ENCODE measurements around the gene PPP1R14C. TPM values are rescaled to one million over a fixed set of nuclear protein-coding genes. Genes with fewer than 3 reads are reported as not detected.

The PPP1R14C gene
- total and polyA plus RNA-seq, 8 donors = 0.09 to 7.3 (median 0.74) TPM

DNA sequence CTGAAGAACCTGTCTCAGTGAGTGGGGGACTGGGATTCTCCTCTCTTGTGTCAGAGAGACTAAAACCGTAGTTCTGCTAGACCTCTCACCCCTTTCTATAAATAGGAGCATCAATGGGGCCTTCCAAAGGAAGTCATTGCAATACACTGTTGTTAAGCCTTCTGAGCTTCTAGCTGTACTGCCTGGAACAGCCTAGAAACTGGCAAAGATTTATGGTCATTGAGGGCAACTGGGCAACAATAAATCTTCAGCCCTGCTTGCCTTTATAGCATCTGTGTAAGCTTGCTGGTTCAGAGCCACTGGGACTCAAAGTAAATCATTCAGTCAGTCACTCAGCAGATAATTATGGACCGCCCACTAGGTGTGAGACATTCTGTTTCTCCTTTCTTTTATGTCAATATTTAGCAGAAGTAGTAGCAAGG lies 53.2 kb downstream of the PPP1R14C start:
- no peaks in the 10 kb centered on the region for H3K36me3 ChIP-seq
- no peak overlapping the region for H3K4me3 ChIP-seq
- no peak for DNase-seq
- FAIRE-seq = no peak
- WGBS, 2 donors = 69 to 80% methylated on average over 2 of the region's 2 CpGs
- TF ChIP-seq, protein P1, sequence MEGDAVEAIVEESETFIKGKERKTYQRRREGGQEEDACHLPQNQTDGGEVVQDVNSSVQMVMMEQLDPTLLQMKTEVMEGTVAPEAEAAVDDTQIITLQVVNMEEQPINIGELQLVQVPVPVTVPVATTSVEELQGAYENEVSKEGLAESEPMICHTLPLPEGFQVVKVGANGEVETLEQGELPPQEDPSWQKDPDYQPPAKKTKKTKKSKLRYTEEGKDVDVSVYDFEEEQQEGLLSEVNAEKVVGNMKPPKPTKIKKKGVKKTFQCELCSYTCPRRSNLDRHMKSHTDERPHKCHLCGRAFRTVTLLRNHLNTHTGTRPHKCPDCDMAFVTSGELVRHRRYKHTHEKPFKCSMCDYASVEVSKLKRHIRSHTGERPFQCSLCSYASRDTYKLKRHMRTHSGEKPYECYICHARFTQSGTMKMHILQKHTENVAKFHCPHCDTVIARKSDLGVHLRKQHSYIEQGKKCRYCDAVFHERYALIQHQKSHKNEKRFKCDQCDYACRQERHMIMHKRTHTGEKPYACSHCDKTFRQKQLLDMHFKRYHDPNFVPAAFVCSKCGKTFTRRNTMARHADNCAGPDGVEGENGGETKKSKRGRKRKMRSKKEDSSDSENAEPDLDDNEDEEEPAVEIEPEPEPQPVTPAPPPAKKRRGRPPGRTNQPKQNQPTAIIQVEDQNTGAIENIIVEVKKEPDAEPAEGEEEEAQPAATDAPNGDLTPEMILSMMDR (IDR thresholded peaks at IDR 0.05) = no peak
- no peaks in the 10 kb centered on the region for H3K9me3 ChIP-seq
- no peak for ATAC-seq
- intact Hi-C loops (cut with DNase I) = no loop called here
- no peak overlapping the region for H3K27ac ChIP-seq
- no peaks in the 10 kb centered on the region for H3K27me3 ChIP-seq
- H3K4me1 ChIP-seq = no peaks in the 10 kb centered on the region

DNA sequence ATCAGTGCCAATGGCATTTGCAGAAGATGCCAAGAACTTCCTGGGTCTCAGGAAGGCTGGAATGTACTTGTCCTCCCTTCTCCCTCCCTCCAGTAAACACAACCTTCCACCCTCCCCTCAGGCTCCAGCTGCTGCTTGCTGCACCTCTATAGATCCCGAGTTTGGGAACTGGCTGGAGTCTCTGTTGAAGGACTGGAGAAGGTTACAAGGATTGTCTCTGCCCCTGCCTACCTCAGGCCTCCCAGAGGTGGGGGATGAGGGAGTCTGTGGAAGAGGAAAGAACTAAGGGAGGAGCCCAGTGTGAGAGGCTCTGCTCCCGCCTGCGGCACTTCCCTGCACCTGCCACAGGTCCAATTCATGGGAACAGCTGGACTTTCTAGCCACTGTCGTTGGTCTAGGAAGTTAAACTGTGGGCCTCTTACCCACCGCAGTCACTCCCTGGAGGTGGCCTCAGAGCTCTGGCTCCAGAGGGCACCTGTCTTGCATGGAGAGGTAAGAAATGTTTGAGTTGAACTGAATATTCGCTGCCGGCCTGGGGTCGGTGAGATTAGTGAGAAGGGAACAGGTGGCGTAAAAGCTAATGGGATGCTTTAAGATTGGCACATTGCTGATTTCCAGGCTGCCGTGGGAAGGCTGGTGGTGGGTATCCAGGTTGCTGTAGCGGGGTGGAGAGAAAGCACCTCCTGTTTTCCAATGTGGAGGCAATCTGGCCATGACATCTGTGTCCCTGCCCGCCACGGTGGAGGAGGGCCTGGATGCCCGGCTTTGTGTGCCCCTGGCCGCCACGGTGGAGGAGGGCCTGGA lies 54.3 kb downstream of the PPP1R14C start:
- DNase-seq = no peak
- Histone ChIP-seq H3K27ac (no peak overlapping the region), H3K9me3 (no peaks in the 10 kb centered on the region), H3K4me1 (no peaks in the 10 kb centered on the region), H3K4me3 (no peak overlapping the region), H3K36me3 (no peaks in the 10 kb centered on the region), H3K27me3 (no peaks in the 10 kb centered on the region)
- intact Hi-C loops (cut with DNase I) = no loop called here
- WGBS, 2 donors = 87 to 88% methylated on average over 16 of the region's 16 CpGs
- peak in 3 of 4 donors; percentile 22 to 47 (median 43) for ATAC-seq
- TF ChIP-seq, protein P1 (IDR thresholded peaks at IDR 0.05) = no peak
- FAIRE-seq = no peak

DNA sequence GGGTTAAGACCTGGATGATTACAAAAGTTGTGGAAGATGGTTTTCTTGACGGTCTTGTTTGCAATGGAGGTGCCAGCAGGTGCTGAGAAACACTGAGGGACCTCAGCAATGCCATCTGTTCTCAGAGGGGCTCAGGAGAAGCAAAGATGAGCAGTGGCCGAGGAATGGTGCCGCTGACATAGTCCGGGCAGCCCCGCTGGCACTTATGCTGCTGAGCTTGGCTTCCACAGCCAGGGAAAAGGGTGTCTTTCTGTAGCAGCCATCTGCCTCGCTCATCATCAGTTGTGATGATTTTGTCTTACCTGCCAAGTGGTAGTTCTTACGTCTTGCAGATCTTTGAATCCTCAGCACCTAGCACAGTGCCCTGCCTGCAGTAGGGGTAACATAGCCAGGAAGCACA lies 55.7 kb downstream of the PPP1R14C start:
- TF ChIP-seq, protein P1 (IDR thresholded peaks at IDR 0.05) = no peak
- H3K4me3 ChIP-seq = no peak overlapping the region
- no peaks in the 10 kb centered on the region for H3K36me3 ChIP-seq
- DNase-seq (no peak), FAIRE-seq (no peak), ATAC-seq (no peak)
- no peaks in the 10 kb centered on the region for H3K27me3 ChIP-seq
- H3K27ac ChIP-seq = no peak overlapping the region
- H3K4me1 ChIP-seq = no peaks in the 10 kb centered on the region
- WGBS, 2 donors = 90 to 91% methylated on average over 7 of the region's 7 CpGs
- H3K9me3 ChIP-seq = no peaks in the 10 kb centered on the region
- intact Hi-C loops (cut with DNase I) = no loop called here

DNA sequence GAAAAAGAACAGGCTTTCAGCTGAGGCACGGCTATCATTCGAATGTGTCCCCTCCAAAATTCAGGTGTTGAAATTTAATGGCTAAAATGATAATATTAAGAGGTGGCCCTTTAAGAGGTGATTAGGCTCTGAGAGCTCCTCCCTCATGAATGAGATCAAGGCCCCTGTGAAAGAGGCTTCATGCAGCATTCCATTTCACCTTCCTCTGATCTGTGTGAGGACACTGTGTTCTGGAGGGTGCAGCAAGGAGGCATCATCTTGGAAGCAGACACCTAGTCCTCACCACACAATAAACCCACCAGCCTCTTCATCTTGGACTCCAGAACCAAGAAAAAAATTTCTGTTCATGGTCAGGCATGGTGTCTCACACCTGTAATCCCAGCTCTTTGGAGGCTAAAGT lies 56.4 kb downstream of the PPP1R14C start:
- Histone ChIP-seq H3K36me3 (no peaks in the 10 kb centered on the region), H3K27ac (no peak overlapping the region), H3K9me3 (no peaks in the 10 kb centered on the region), H3K27me3 (no peaks in the 10 kb centered on the region), H3K4me1 (no peaks in the 10 kb centered on the region), H3K4me3 (no peak overlapping the region)
- TF ChIP-seq, protein P1 (IDR thresholded peaks at IDR 0.05) = no peak
- intact Hi-C loops (cut with DNase I) = no loop called here
- FAIRE-seq (no peak), DNase-seq (no peak), ATAC-seq (no peak)
- WGBS, 2 donors = 81 to 87% methylated on average over 2 of the region's 2 CpGs

DNA sequence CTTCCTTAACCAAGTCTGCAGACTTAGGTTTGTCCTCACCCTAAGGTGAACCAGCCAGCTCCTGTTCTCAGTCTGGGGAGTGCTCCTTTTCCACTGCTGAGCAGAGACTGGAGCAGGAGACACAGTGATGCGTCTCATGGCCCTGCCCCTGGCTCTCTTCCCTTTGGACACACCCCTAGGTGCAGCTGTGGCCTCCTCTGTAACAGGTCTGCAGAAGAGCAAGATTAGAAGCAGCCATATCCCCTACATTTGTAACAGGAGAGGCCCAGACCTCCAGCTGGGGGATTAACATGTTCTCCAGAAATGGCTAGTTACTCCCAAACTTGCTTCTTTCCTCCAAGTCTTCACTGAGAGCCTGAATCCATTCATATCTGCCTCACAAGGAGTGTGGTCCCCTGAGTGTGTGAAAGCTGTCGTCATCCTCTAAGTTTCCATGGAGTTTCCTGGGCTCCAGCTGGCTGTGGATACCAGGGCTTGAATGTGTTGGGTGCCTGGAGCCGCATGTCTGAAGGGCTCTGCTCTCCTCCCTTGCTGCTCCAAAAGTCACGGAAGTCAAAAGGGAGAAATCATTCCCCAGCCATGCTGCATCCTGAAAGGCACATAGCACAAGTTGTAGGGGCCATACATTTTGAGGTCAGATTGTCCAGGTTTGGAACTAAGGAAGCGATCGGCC lies 57.7 kb downstream of the PPP1R14C start:
- no peaks in the 10 kb centered on the region for H3K9me3 ChIP-seq
- no peaks in the 10 kb centered on the region for H3K27me3 ChIP-seq
- WGBS, 2 donors = 86 to 88% methylated on average over 6 of the region's 6 CpGs
- H3K4me1 ChIP-seq = no peaks in the 10 kb centered on the region
- no peak overlapping the region for H3K27ac ChIP-seq
- H3K4me3 ChIP-seq = no peak overlapping the region
- TF ChIP-seq, protein P1 (IDR thresholded peaks at IDR 0.05) = no peak
- ATAC-seq (no peak), DNase-seq (no peak), FAIRE-seq (no peak)
- intact Hi-C loops (cut with DNase I) = no loop called here
- H3K36me3 ChIP-seq = no peaks in the 10 kb centered on the region
